M059J (cell line): ENCODE results near the gene KIFBP. TPM values are rescaled to one million over a fixed set of nuclear protein-coding genes. Genes with fewer than 3 reads are reported as not detected.

Experiments used
- DNase-seq: peaks from one replicate; pipeline ENCODE4 v3.0.0-alpha.2; 2012; ENCODE audit warnings: low read depth
- total RNA-seq: library from RNA; depleted of rRNA; stranded (reverse); fragments of >200 nt; shearing (Covaris generic); gene quantifications from 2 replicates; pipeline ENCODE4 v1.2.3, GENCODE V29; 2014; rRNA removed

Gene KIFBP
- total RNA-seq, 1 experiment from 2014 or later = 68.5 TPM

GRCh38 chr10:69051303-69051702 lies 62.7 kb downstream of the KIFBP start:
- DNase-seq = peak; percentile 42

GRCh38 chr10:69051710-69052487 lies 63.3 kb downstream of the KIFBP start:
- no peak for DNase-seq

GRCh38 chr10:69052736-69053135 lies 64.1 kb downstream of the KIFBP start:
- DNase-seq = no peak

GRCh38 chr10:69055241-69055640 lies 66.6 kb downstream of the KIFBP start:
- DNase-seq = no peak

GRCh38 chr10:69056129-69056528 lies 67.5 kb downstream of the KIFBP start:
- peak; percentile 68 for DNase-seq

GRCh38 chr10:69056536-69057260 lies 68.1 kb downstream of the KIFBP start:
- DNase-seq = peak; percentile 31

- no peak for DNase-seq
These were observed 68.8 kb downstream of the KIFBP start for GRCh38 chr10:69057261-69057950.

- DNase-seq = peak; percentile 95
These were observed 69.3 kb downstream of the KIFBP start for GRCh38 chr10:69057951-69058297.

- DNase-seq = no peak
These were observed 71.7 kb downstream of the KIFBP start for GRCh38 chr10:69060127-69060798.

- peak; percentile 97 for DNase-seq
These were observed 72.9 kb downstream of the KIFBP start for GRCh38 chr10:69061305-69062161.

- no peak for DNase-seq
These were observed 74.3 kb downstream of the KIFBP start for GRCh38 chr10:69062901-69063300.

- DNase-seq = no peak
These were observed 76.2 kb downstream of the KIFBP start for GRCh38 chr10:69064762-69065328.

GRCh38 chr10:69065406-69066361 lies 77.1 kb downstream of the KIFBP start:
- peak; percentile 78 for DNase-seq

Other genes starting within 250 kb of the KIFBP start
- gene STOX1, start 161.3 kb upstream of the KIFBP start, total RNA-seq = 0.30 and 2.2 TPM in 2 replicates
- gene DDX50, start 87.5 kb upstream of the KIFBP start, total RNA-seq = 40.6 and 51.1 TPM in 2 replicates
- 40.4 and 51.9 TPM in 2 replicates for gene DDX21, start 32.6 kb upstream of the KIFBP start, total RNA-seq
- gene SRGN, start 99.3 kb downstream of the KIFBP start, total RNA-seq = 740 and 865 TPM in 2 replicates
- 21.2 and 44.1 TPM in 2 replicates for gene VPS26A, start 135.4 kb downstream of the KIFBP start, total RNA-seq
- 32.8 and 44.5 TPM in 2 replicates for gene SUPV3L1, start 191.4 kb downstream of the KIFBP start, total RNA-seq
- 0.27 and 3.4 TPM in 2 replicates for gene HKDC1, start 231.5 kb downstream of the KIFBP start, total RNA-seq